T follicular helper cell (primary cell): ENCODE data around the gene MYL7.
"Not testable (repeated sequence)": the region's sequence is repeated elsewhere in the genome, so short reads cannot be mapped to it uniquely, and the experiment has no call there.

Experiments
- DNase-seq: peaks from one replicate; pipeline ENCODE4 v3.0.0-alpha.2; 2020; ENCODE audit warnings: low read depth

Gene MYL7

DNA sequence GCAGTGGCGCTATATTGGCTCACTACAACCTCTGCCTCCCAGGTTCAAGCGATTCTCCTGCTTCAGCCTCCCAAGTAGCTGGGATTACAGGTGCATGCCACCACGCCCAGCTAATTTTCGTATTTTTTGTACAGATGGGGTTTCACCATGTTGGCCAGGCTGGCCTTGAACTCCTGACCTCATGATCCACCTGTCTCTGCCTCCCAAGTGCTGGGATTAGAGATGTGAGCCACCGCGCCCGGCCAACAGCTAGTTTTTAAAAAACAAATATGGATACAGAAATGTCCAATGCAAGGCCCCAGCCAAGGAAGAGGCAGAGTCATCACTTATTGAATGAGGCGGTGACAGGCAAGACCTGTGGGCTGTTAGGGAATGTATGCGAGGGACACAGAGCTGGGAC is 30.8 kb upstream of the MYL7 start:
- not testable (repeated sequence) for DNase-seq

DNA sequence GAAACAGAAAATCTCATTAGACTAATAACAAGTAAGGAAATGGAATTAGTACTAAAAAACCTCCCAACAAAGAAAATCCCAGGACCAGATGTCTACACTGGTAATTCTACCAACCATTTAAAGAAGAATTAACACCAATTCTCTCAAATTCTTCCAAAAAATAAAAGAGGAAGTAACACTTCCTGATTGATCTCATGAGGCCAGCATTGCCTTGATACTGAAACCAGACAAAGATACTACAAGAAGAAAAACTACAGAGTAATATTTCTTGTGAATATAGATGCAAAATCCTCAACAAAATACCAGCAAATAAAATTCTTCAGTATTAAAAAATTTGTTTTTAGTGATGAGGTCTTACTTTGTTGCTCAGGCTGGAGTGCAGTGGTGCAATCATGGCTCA is 26.8 kb upstream of the MYL7 start:
- DNase-seq: no peak

DNA sequence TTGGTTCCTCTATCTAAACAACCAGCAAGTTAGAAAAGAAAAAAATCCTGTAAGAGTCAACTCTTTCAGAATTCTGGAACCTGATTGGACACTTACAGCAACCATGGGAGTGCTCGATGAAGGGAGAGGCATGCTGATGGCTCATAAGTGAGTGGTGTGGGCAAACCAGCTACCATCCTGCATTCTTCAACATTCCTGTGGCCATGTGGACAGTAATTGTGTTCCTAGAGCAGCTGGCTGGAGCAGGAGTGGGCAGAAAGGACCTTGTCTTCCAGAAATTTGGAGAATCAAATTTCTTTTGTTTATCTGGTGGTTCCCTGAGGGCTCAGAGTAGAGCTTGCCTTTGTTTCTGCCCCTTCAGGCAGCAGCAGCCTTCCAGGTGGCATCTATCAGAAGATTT is 22.5 kb upstream of the MYL7 start:
- no peak for DNase-seq

DNA sequence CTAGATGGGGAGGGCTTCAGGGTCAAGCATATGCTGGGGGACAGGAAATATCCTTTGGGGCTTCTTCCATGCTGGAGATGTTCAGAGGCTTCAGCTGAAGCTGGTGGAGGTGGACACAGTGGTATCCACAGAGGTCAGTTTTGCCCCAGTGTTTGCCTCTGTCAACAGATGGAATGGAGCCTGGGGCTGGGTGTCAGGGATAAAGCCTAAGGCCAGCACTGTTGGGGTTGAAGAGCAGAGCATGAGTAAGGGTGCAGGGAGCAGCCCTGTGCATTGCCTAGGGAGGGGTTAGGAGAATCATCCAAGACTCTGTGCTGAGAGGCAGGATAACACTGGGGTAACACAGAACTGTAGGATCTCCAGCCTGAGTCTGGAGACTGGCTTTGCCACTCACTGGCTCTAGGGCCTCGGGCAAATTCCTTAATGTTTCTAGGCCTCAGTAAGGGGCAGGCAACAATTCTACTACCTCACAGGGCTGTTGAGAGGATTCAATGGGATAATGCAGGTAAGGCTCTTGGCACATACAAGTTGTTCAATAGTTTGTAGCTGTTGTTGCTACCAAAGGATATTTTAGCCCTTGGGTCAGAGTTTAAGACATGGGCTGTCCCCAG is 21.8 kb upstream of the MYL7 start:
- no peak for DNase-seq

DNA sequence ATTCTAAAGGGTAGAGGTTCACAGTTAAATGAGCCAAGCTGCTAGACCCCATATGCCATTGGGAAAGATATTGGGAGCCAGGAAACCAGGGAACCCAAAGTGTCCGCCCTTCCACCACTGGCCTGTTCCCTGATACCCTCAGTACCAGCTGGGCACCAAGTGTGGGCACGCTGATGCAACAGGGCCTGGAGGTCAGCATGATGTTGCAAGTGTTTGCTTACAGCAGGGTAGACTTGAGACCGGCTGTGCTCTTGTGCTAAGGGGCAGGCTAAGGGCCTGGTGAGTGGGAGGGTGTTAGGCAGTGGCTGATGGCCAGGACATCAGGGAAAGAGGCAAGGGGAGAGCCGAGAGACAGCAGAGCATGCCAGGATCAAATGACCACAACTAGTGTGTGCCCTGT is 21.0 kb upstream of the MYL7 start:
- DNase-seq: no peak

DNA sequence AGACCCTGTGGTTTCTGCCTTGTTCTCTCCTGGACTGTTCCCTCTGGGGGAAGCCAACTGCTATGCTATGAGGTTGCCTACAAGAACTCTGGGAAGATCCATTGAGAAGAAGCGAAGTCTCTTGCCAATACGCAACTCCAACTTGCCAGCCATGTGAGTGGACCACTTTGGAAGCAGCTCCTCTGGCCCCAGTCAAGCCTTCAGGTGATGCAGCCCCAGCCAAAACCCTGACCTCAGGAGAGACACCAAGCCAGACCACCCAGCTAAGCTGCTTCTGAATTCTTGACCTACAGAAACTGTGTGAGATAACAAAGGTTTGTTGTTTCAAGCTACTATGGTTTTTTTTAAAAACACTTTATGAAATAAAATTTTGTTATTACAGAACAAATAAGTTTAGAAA is 20.2 kb upstream of the MYL7 start:
- DNase-seq: no peak

DNA sequence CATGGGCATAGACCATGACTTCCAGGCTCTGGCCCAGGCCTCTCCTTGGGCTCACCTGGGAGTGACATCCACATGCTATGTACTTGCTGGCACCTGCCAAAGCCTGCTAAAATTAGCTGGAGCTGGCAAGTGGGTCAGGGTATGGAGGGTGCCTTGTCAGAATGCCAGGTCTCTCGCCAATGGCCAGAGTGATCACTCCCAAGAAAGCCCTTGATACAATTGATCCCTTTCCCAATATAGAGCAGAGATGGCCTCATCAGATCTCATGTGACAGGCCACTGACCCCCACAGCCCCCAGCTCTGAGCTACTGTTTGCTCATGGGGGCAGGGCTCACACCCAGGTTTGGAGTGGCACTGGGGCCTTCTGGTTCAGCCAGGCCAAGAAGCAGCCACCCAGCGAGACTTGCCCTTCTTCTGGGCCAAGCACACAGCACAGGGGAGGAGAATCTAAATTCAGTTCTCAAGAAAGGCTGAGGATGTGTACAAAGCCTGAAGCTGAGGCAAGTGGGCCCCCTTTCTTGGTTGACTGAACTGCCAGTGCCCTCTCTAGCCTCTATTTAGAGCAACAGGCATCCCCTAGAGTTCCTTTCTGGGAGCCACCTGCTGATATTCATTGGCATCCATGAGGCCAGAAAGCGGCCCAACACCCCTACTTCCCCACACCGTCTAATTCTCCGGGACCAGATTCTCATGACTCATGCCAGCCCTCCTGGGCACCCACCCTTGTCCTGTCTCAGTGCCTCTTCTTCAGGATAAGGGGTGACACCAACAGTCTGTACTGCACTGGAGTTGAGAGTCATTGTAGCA is 18.9 kb upstream of the MYL7 start:
- no peak for DNase-seq

DNA sequence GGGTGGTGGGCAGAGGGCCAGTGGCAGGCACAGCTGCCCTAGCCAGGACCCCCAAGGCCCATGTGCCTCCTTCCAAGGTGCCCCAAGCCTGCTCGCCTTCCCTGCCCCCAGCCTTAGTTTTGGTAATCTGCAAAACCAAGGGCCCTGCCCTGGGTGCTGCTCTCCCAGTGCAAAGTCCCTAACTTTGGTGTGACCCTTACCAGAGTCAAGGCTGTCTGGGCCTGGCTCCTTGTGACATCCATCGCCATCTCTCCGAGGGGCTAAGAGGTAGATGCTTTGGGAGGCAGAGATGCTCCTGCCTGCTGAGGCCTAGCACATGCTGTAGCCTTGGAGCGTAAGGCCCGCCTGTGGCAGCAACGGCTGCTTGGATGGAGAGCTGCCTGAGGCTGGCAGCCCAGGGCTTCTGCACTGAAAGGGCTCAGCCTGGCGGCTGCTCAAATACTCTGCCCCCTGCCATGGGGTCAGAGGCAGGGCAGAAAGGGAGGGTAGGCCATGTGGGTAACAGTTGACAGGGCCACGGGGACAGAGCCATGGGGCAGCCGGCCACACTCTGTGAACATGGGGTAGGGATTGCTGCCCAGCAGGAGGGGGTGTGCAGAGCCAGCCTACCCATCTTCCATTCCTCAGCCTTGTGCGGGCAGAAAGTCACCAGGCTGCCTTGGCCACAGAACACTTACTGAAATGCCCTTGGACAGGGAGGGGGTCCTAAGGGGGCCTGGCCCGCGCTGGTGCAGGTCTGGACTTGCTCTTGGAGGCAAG is 17.9 kb upstream of the MYL7 start:
- DNase-seq: no peak

DNA sequence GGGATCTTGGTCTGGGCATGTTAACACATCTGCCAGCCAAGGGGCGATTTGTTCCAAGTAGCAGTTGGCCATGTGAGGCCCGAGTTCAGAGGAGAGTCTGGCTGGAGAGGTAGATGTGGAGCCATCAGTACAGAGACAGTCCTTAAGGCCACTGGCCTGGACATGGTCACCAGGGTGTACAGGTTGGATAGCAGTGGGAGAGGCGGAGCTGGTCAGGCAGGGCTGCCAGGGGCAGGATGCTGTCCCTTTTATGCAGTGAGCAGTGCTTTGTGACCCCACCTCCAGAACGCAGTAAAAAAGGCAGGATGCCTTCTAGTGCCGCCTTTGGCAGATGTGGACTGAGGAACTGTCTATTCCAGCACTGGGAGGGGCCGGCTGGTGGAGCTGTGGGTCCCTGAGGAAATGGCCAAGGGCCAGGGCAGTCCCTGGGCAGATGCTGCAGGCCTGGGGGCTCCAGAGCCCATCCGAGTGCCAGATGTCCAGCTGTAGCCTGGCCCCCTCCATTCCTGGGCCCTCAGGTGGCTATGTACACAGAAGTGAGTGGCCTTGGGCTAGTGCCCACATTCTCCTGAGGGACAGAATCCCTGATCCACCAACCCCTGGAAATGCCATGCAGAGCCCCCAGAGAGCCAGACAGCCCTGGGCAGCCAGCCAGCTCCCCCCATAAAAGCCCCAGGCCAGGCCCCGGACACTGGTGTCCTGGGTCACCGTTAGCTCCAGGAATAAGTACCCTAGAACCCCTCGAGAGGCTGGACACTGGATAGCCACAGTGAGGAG is 17.2 kb upstream of the MYL7 start:
- no peak for DNase-seq

DNA sequence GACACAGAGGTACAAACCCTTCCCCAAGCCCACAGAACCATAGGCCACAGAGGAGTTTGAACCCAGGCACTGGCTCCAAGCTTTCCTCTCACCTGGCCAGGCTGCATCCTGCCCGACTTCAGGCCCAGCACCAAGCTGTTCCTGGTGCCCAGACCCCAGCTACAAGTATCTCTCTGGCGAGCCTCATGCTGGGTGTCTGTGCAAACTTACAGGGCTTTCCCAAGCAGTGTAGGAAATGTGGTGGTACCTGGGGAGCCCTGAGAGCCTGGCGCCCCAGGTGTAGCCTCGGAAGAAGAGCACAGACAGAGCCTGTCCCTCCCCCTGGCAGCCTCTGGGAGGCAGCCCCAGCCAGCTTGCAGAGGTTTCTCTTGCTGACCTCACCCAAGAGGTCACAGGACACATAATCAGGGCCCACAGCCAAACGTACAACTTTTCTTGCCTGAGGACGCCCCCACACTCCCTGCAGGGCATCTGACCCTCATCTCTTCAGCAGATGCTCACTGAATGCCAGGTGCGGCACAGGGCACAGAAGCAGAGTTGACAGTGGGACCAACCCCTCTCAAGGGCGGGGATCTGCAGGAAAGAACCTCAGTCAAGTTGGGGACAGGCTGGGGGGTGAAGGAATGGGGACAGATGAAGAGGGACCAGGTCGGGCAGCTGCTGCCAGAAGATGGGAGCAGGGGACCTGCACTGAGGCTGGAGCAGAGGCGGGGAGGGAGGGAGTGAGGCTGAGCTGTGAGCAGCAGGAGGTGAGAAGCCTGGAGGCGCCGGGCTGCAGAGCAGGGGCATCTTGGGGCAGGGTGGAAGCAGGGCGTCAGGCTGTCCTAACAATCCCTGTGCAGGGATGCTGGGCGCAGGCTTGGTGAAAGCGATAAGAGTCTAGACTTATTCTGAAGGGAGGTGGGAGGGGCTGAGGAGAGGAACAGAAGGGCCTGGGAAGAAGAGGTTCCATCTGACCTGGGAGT is 16.3 kb upstream of the MYL7 start:
- no peak for DNase-seq

DNA sequence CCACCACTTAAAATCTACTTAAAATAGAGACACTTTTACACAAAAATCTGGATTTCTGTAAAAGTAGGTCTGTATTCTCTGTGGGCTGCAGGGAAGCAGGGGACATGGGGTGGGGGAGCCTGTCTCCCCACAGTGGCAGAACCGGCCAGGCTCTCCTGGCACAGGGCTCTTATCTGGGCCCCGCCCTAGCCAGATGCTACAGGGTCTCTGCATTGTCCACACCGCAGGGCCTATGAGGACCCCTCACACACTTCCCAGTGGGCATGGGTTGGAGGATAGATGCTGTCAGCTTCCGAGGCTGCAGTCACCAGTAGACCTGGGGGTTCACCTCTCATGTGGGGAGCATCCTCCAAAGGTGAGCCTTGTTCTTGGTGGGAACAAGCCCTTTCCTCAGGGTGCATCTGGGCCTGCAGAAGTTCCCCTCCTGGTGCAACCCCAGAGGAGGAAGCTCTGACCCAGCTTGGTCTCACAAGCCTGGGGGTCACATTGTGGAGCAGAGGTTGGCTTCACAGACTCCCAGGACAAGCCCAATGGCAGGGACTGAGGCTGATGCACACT is 15.4 kb upstream of the MYL7 start:
- DNase-seq: no peak

DNA sequence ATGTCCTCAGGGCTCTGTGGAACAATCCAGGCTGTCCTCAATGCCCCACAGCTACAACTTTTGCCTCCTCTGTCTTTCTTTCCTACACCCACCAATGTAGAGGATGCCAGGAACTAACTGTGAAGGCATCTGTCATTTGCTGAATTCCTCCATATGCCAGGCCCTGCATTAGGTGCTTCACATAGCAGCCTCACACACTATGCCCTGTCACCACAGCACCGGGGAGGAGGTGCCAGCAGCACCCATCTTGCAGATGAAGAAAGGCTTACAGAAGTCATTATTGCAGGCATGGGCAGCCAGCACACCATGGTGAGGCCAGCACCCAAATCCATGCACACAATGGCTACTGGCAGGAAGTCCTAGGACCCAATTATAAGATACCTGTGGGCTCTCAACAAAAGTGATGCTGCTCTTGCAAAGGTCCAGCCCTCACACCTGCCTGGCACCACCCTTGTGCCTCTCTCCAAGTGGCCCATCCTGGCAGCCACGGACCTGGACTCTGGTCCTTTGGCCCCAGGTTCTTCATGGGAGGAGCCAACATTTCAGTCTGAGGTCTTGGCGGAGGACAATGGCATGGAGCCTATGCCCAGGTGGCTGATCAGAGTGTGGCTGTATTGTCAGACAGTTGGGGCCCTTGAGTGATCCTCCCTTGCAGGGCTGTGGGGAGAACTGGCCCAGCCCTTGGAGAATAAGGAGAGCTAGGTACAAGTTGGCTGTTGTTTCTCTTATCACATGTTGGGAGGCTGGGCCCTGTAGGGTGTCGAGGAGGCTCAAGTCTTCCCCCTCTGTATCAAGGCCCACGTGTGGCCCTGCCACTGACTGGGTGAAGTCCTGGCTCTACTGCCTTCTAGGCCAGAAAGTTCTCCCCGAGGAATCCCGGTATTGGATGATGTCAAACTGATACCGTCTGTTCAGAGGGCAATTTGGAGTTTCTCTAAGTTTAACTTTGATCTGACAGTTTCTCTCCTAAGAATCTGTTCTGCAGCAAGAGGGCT is 14.4 kb upstream of the MYL7 start:
- DNase-seq: no peak

DNA sequence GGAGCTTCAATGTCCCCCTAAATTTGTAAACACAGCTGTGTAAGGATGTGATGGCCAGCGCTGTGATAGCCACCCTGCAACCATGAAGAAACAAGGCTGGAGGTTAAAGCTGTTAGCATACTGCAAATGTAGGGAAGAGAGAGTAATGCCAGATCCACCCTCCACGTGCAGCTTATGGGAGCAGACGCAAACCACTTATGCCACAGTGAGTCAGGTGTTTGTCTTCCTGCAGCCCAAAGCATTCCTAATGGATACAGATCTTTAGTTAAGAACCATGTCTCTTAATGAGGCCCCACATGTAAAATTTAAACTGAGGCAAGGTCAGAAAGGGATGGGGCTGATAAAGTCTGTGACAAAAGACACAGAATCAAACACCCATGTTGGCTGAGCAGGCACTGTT is 13.6 kb upstream of the MYL7 start:
- DNase-seq: no peak

DNA sequence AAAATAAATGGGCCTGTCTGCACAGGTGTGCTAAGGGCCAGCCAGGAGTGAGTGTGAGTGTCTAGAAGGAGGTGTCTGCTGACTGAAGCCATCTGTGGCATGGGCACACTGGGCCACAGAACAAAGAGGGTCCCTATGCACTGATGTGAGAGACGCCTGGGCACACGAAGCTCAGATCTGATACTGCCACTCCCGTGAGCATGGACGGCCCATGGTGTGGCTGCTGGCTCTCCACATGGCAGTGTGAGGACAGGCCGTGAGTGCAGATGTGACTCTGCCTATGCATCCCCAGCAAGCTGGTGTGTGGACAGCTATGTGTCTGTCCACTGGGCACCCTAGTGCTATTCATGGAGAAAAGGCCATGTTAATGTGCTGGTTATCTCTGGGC is 12.8 kb upstream of the MYL7 start:
- DNase-seq: no peak

DNA sequence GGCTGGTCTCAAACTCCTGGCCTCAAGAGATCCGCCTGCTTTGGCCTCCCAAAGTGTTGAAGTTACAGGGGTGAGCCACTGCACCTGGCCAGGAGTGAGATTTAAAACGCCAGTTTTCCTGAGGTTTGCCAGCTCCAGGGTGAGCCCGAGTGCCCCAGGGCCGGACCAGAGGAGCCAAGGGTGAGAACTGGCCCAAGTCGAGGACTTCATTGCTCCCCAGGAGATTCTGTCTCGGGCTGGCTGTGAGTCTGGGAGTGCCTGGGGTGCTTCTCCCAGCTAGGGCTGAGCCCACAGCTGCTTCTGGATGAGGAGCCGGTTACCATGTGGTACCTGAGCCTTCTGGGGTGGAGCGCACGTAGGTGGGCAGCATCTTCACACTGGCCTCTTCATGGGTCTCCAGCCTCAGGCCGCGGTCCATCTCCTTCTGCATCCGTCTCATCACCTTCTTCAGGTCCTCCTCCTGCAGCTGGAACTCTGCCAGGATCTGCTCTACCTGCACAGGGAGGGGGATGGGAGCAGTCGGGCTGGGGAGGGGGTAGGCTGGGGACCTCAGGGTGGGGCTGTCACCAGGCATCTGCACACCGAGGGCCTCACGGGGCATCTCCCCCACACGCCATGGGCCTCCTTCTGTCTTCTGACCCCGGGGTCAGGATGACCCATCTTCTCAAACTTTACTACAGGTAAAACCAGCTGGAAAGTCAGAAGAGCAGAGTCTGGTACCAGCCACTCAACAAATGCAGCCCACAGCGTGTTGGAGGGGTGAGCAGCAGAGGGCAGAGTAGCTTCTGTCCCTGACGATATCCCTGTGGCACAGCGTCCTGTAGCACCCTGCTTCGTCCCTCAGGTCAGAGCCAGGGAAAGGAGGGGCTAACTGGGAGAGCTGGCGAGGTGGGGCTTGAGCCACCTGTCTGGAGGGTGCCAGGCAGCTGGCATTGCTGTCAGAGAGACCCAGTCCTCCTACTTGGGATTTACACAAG is 12.1 kb upstream of the MYL7 start:
- DNase-seq: no peak

DNA sequence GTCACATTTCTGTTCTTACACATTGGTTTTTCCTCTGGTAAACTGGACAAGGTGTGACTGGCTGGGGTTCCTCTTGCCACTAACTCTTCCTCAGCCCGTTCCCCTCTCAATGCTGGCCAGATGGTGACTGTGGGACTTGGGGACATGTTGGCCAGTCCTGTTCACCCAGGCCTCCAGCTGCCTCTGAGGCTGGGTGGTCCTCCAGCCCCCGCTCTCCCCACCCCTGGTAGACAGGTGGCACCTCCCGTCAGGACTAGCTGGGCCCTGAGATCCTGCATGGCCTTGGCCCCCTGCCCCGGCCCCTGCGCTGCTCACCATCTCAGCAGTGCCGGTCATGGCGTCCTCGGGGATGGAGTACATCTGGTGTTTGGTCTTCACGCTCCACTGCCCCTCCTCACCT is 10.8 kb upstream of the MYL7 start:
- no peak for DNase-seq

DNA sequence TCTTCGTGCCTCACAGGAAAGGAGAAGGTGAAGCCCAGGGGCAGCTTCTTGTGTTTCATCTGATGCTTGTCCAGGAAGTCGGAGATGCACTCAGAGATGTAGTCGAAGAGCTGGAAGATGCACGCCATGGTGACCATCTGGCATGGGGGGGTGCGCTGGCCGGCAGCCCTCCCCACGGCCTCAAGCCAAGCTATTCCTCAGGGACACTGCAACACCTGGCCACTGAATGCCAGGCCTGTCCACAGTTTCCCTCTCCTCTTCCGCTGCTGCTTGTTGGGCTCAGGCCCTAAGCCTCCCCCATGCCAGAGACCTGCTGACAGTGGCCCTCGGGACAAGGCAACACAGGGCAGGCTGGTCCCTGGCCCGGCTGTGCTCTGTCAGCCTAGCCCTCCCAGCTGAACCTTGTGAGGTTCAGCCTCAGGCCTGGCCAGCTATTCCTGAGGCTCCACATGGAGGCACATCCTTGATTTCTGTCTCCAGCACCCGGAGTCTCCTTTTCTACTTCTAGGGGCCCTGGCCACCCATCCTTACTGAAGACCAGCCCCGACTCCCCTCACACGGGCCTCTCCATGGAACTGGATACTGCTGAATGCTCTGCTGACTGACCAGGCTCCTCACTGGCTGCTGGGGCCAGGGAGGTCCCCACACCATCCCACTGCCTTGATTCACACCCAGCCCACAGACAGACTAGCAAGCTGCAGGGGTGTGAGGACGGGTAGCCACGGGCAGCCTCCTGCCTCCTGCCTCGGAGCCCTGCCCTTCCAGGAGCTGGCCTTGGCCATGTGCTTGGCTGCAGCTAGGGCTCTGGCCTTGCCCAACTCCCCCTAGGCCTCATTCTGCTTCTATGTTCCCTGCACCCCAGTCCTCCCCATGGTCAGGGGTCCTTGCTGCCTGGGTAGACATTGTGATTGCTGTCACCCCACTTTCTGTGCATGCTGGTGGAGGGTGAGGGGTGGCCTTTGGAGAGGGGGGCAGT is 10.1 kb upstream of the MYL7 start:
- no peak for DNase-seq
